Endothelial cell of umbilical vein (primary cell): ENCODE results near the gene ICA1L. TPM values are rescaled to one million over a fixed set of nuclear protein-coding genes. Genes with fewer than 3 reads are reported as not detected.

Experiments used
- BruUV-seq: library from RNA; stranded (reverse); fragments of 400-500 nt; replicated peaks from 2 replicates; lab custom pipeline; 2021; lab: Mats Ljungman, UMichigan
- CTCF ChIA-PET: fragments of 300-600, 350-600 bp; sonication (Branson Sonifier 250); formaldehyde crosslinking; loops from one replicate; lab custom pipeline; 2021; ENCODE audit warnings: antibody characterized with exemption, inconsistent platforms; lab: Charles Lee
- POLR2A ChIA-PET: fragments of 300-600, 350-600 bp; sonication (Branson Sonifier 250); formaldehyde crosslinking; loops from one replicate; lab custom pipeline; 2021; ENCODE audit warnings: antibody characterized with exemption, inconsistent platforms; lab: Charles Lee
- DNase-seq: peaks from one replicate; pipeline ENCODE4 v3.0.0-alpha.2; 2011; ENCODE audit warnings: low read depth, low spot score
- FAIRE-seq: peaks from 2 replicates; lab custom pipeline; 2011; peaks lifted over from hg19 to GRCh38; lab: Jason Lieb, UNC
- H2AFZ ChIP-seq: 2 replicates; pipeline ENCODE4 v1.6.0; 2012; ENCODE audit warnings: low read depth, low read length, control low read depth, inconsistent platforms
- H3K27ac ChIP-seq: 2 replicates; pipeline ENCODE4 v1.5.1; 2011; ENCODE audit warnings: low read depth, mild to moderate bottlenecking, control low read depth, low read length, moderate library complexity; ENCODE audit not compliant: insufficient read depth
- H3K27me3 ChIP-seq, 2 experiments: 2 replicates each; pipeline versions ENCODE4 v1.6.0 to v1.6.1; 2011; ENCODE audit warnings: low read length in 2 of 2, mixed read lengths in 1 of 2; ENCODE audit not compliant: control insufficient read depth in 2 of 2, insufficient read depth in 2 of 2
- H3K36me3 ChIP-seq, 2 experiments: 2 replicates in 1 of 2; 3 replicates in 1 of 2; pipeline ENCODE4 v1.5.1; 2011; ENCODE audit warnings: low read length in 2 of 2, mild to moderate bottlenecking in 1 of 2, moderate library complexity in 1 of 2; ENCODE audit not compliant: control insufficient read depth in 2 of 2, insufficient read depth in 2 of 2; ENCODE audit errors: extremely low read depth in 1 of 2
- H3K4me1 ChIP-seq: 3 replicates; pipeline ENCODE4 v1.5.1; 2011; ENCODE audit warnings: mild to moderate bottlenecking, low read length; ENCODE audit not compliant: control insufficient read depth, insufficient read depth; ENCODE audit errors: extremely low read depth
- H3K4me2 ChIP-seq: 2 replicates; pipeline ENCODE4 v1.6.1; 2011; ENCODE audit warnings: low read length, control low read depth, mixed read lengths; ENCODE audit not compliant: insufficient read depth
- H3K4me3 ChIP-seq, 3 experiments: fragments of 200-600 bp in 1 of 3; sonication (generic), shearing (Covaris generic) in 1 of 3; replicated peaks in 1 of 3; 2 replicates each; pipeline ENCODE4 v1.5.1; 2011 to 2016; ENCODE audit warnings: control low read depth in 3 of 3, low read length in 3 of 3, mild to moderate bottlenecking in 2 of 3, inconsistent platforms in 1 of 3, low read depth in 1 of 3, moderate library complexity in 1 of 3; ENCODE audit not compliant: insufficient read depth in 1 of 3
- H3K79me2 ChIP-seq: 2 replicates; pipeline ENCODE4 v1.6.0; 2012; ENCODE audit warnings: low read length, inconsistent platforms; ENCODE audit not compliant: control insufficient read depth, insufficient read depth
- H3K9ac ChIP-seq: replicated peaks from 2 replicates; pipeline ENCODE3; 2011; ENCODE audit warnings: low read length, control low read depth; ENCODE audit not compliant: insufficient read depth; ENCODE audit errors: extremely low read depth
- H3K9me1 ChIP-seq: replicated peaks from 3 replicates; pipeline ENCODE4 v1.6.0; 2011; ENCODE audit warnings: mild to moderate bottlenecking, low read length; ENCODE audit not compliant: control insufficient read depth, insufficient read depth; ENCODE audit errors: extremely low read depth
- H3K9me3 ChIP-seq: replicated peaks from 2 replicates; pipeline ENCODE4 v1.5.1; 2012; ENCODE audit warnings: low read length, inconsistent platforms; ENCODE audit not compliant: control insufficient read depth, insufficient read depth
- H4K20me1 ChIP-seq: replicated peaks from 2 replicates; pipeline ENCODE3; 2011; ENCODE audit warnings: mild to moderate bottlenecking, low read length; ENCODE audit not compliant: control insufficient read depth, insufficient read depth; ENCODE audit errors: extremely low read depth
- CTCF ChIP-seq, 2 donors: IDR thresholded peaks; 1 replicate in 1 of 2; 2 replicates in 1 of 2; pipeline ENCODE4 v1.5.1; 2011; ENCODE audit warnings: low read length in 2 of 2, mild to moderate bottlenecking in 2 of 2, moderate library complexity in 2 of 2, control low read depth in 1 of 2, inconsistent platforms in 1 of 2, low read depth in 1 of 2; ENCODE audit not compliant: insufficient read depth in 1 of 2; ENCODE audit errors: extremely low read depth in 1 of 2
- EZH2 ChIP-seq: IDR thresholded peaks from 2 replicates; pipeline ENCODE4 v1.6.1; 2012; ENCODE audit warnings: borderline replicate concordance, low read depth, mild to moderate bottlenecking, moderate library complexity, low read length, inconsistent platforms; ENCODE audit not compliant: severe bottlenecking
- FOS ChIP-seq: IDR thresholded peaks from 2 replicates; pipeline ENCODE4 v1.6.1; 2011; ENCODE audit warnings: mild to moderate bottlenecking, low read length, moderate library complexity, borderline replicate concordance; ENCODE audit not compliant: insufficient read depth
- GATA2 ChIP-seq: IDR thresholded peaks from 2 replicates; pipeline ENCODE4 v1.7.0; 2011; ENCODE audit warnings: low read depth, mild to moderate bottlenecking, moderate library complexity, mixed read lengths, low read length; ENCODE audit not compliant: insufficient read length, insufficient read depth
- JUN ChIP-seq: IDR thresholded peaks from 2 replicates; pipeline ENCODE4 v1.6.1; 2011; ENCODE audit warnings: borderline replicate concordance, low read depth; ENCODE audit not compliant: insufficient read length, insufficient read depth
- MAX ChIP-seq: IDR thresholded peaks from 2 replicates; pipeline ENCODE4 v1.6.1; 2011; ENCODE audit not compliant: insufficient read depth, insufficient read length
- MYC ChIP-seq: IDR thresholded peaks from one replicate; pipeline ENCODE4 v1.6.1; 2011; ENCODE audit warnings: mild to moderate bottlenecking, low read depth, low read length
- POLR2A ChIP-seq: IDR thresholded peaks from 2 replicates; pipeline ENCODE4 v1.6.1; 2012; ENCODE audit warnings: low read depth, mild to moderate bottlenecking, control low read depth, low read length
- POLR2AphosphoS5 ChIP-seq: IDR thresholded peaks from 2 replicates; pipeline ENCODE4 v1.6.1; 2012; ENCODE audit warnings: low read depth, mild to moderate bottlenecking, control low read depth, low read length, moderate library complexity; ENCODE audit not compliant: insufficient read depth
- dilution Hi-C: fragments of 300-500 bp; cut with MboI; formaldehyde crosslinking; loops from one replicate; pipeline ENCODE4 v1.15.0; 2019; ENCODE audit warnings: low sequenced_read_pairs; ENCODE audit not compliant: extremely low pct_ligation_motif_present
- intact Hi-C: fragments of 100-400 bp; cut with micrococcal nuclease; formaldehyde crosslinking; loops from one replicate; pipeline ENCODE4 v1.10.0; 2022
- polyA plus RNA-seq, 4 experiments: library from polyadenylated mRNA; depleted of rRNA in 3 of 4; stranded (reverse) in 3 of 4; unstranded in 1 of 4; fragments of >200 nt; gene quantifications; 2 replicates each; pipeline versions ENCODE4 v1.2.1 to v1.2.3, GENCODE V29; 2011 to 2012; ENCODE audit warnings: missing spikeins in 1 of 4
- total RNA-seq: library from RNA; stranded (reverse); gene quantifications from 2 replicates; pipeline ENCODE4 v1.2.3, GENCODE V29; 2021

Gene ICA1L
- total and polyA plus RNA-seq, 2 donors (not counting 3 experiments of a cell fraction or from before 2014, with no cell fraction given): 1.6 to 3.7 TPM

GRCh38 chr2:202861987-202862386 is 9.6 kb downstream of the ICA1L start:
- no peak for DNase-seq
- Histone ChIP-seq H2AFZ (no peak overlapping the region), H3K9me3 (no peaks in the 10 kb centered on the region), H3K4me3 (no peak overlapping the region), H3K9me1 (no peaks in the 10 kb centered on the region), H3K9ac (no peak overlapping the region), H3K36me3 (no peaks in the 10 kb centered on the region), H3K4me2 (no peak overlapping the region), H3K27me3 (no peaks in the 10 kb centered on the region), H3K4me1 (no peaks in the 10 kb centered on the region), H3K27ac (no peak overlapping the region), H3K79me2 (no peaks in the 10 kb centered on the region), H4K20me1 (no peaks in the 10 kb centered on the region)
- dilution Hi-C loops: no loop called here
- TF ChIP-seq GATA2: no peak
- no peak for TF ChIP-seq EZH2
- TF ChIP-seq POLR2AphosphoS5: no peak
- TF ChIP-seq CTCF (IDR thresholded peaks at IDR 0.05; ENCODE audit: extremely low read depth in 1 of 2, insufficient read depth in 1 of 2, low read depth in 1 of 2, low read length in 2 of 2): no peak
- TF ChIP-seq MYC: no peak
- no peak for TF ChIP-seq POLR2A
- no peak for TF ChIP-seq JUN
- no peak for TF ChIP-seq MAX
- no peak for TF ChIP-seq FOS
- no TSS peak for BruUV-seq
- POLR2A ChIA-PET: no interaction called here
- CTCF ChIA-PET: interaction anchor here (0.7 to 1.2 kb wide), 2 partner anchors 9 to 22 kb away, joined by 3 to 4 read pairs; no protein-coding TSS in a partner anchor
- no peak for FAIRE-seq
- intact Hi-C loops: no loop called here
